22Rv1 (cell line): ENCODE measurements around the gene RAB4B.

Experiments
- ZFX ChIP-seq: fragments of 450-650 bp; IDR thresholded peaks from 2 replicates; pipeline ENCODE4 v1.6.1; 2017; ENCODE audit warnings: antibody characterized with exemption, borderline replicate concordance
- TF ChIP-seq, protein P1 (sequence below): fragments of 450-650 bp; IDR thresholded peaks from 2 replicates; pipeline ENCODE4 v1.5.1; 2017; ENCODE audit warnings: mild to moderate bottlenecking

DNA sequence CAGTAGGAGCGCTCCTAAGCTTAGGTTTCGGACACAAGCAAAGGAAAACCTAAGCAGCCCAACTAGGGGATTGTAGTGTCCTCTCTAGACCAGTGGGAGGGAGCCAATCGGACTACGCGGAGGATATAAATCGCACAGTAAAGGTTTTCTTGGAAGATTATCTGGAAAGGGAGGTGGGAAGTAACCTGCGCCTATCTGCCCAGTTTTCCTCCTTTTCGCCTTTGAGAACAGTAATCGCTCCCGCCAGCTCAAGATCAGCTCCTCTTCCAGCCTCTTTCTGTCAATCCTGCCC lies 456 bp upstream of the RAB4B start:
- TF ChIP-seq, protein P1, sequence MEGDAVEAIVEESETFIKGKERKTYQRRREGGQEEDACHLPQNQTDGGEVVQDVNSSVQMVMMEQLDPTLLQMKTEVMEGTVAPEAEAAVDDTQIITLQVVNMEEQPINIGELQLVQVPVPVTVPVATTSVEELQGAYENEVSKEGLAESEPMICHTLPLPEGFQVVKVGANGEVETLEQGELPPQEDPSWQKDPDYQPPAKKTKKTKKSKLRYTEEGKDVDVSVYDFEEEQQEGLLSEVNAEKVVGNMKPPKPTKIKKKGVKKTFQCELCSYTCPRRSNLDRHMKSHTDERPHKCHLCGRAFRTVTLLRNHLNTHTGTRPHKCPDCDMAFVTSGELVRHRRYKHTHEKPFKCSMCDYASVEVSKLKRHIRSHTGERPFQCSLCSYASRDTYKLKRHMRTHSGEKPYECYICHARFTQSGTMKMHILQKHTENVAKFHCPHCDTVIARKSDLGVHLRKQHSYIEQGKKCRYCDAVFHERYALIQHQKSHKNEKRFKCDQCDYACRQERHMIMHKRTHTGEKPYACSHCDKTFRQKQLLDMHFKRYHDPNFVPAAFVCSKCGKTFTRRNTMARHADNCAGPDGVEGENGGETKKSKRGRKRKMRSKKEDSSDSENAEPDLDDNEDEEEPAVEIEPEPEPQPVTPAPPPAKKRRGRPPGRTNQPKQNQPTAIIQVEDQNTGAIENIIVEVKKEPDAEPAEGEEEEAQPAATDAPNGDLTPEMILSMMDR, result no peak
- no peak for TF ChIP-seq ZFX
